GM12878 (cell line): ENCODE measurements around the gene SPN. TPM values are rescaled to one million over a fixed set of nuclear protein-coding genes. Genes with fewer than 3 reads are reported as not detected.

ENCODE experiments used
- CTCF ChIP-seq, 3 experiments: IDR thresholded peaks in 2 of 3; conservative IDR thresholded peaks in 1 of 3; 2 replicates each; pipeline ENCODE4 v1.5.1; 2011; ENCODE audit warnings: low read depth in 3 of 3, low read length in 3 of 3, mild to moderate bottlenecking in 3 of 3, control low read depth in 2 of 3, moderate library complexity in 2 of 3, inconsistent platforms in 1 of 3, mixed read lengths in 1 of 3; ENCODE audit not compliant: control insufficient read depth in 2 of 3, insufficient read depth in 1 of 3; ENCODE audit errors: extremely low read depth in 1 of 3
- IRF5 ChIP-seq: fragments of 450-650 bp; IDR thresholded peaks from 2 replicates; pipeline ENCODE4 v1.6.1; 2017; ENCODE audit warnings: borderline replicate concordance
- PBX3 ChIP-seq: IDR thresholded peaks from 2 replicates; pipeline ENCODE4 v1.6.1; 2011; ENCODE audit warnings: mild to moderate bottlenecking, low read depth, low read length, moderate library complexity; ENCODE audit not compliant: insufficient replicate concordance
- PRDM15 ChIP-seq: fragments of 450-650 bp; formaldehyde crosslinking; IDR thresholded peaks from 2 replicates; pipeline ENCODE4 v1.4.0; 2020; ENCODE audit warnings: mild to moderate bottlenecking, moderate library complexity
- RAD51 ChIP-seq: fragments of 450-650 bp; IDR thresholded peaks from 2 replicates; pipeline ENCODE4 v1.6.1; 2016; ENCODE audit warnings: moderate library complexity, mild to moderate bottlenecking, inconsistent platforms
- REST ChIP-seq: IDR thresholded peaks from 2 replicates; pipeline ENCODE4 v1.6.1; 2012; ENCODE audit warnings: mild to moderate bottlenecking, low read depth, low read length
- SMAD1 ChIP-seq: fragments of 450-650 bp; IDR thresholded peaks from 2 replicates; pipeline ENCODE4 v1.6.1; 2018; ENCODE audit warnings: mild to moderate bottlenecking, low read depth; ENCODE audit not compliant: partially characterized antibody
- YY1 ChIP-seq: IDR thresholded peaks from 2 replicates; pipeline ENCODE4 v1.6.1; 2011; ENCODE audit warnings: low read depth, mild to moderate bottlenecking, low read length
- ZBTB4 ChIP-seq: fragments of 450-650 bp; formaldehyde crosslinking; IDR thresholded peaks from 2 replicates; pipeline ENCODE4 v1.4.0; 2022; ENCODE audit warnings: mild to moderate bottlenecking, moderate library complexity
- ZNF384 ChIP-seq: IDR thresholded peaks from 2 replicates; pipeline ENCODE4 v1.6.1; 2012; ENCODE audit warnings: low read depth, mild to moderate bottlenecking, low read length, improper control_type of control experiment, borderline replicate concordance
- ZNF622 ChIP-seq: fragments of 450-650 bp; IDR thresholded peaks from 2 replicates; pipeline ENCODE4 v1.6.1; 2017; ENCODE audit warnings: mild to moderate bottlenecking, inconsistent platforms
- polyA plus RNA-seq, 11 experiments: library from polyadenylated mRNA; depleted of rRNA in 4 of 11; unstranded in 6 of 11; stranded (reverse) in 5 of 11; fragments of >200 nt; fragmentation: Nextera tagmentation in 4 of 11; fragmentation: Illumina TruSeq in 1 of 11; extraction: Ambion mirVana in 4 of 11; extraction: Trizol in 1 of 11; gene quantifications; 1 replicate in 1 of 11; 2 replicates in 10 of 11; pipeline versions ENCODE4 v1.2.1 to v1.2.3, GENCODE V29; 2011 to 2016; ENCODE audit warnings: inconsistent platforms in 2 of 11, missing spikeins in 2 of 11, low read depth in 1 of 11
- total RNA-seq, 4 experiments: library from RNA; depleted of rRNA in 3 of 4; stranded (reverse); fragments of >200 nt in 3 of 4; fragmentation: Illumina TruSeq in 1 of 4; extraction: Trizol in 1 of 4; gene quantifications; 2 replicates each; pipeline versions ENCODE4 v1.2.1 to v1.2.3, GENCODE V29; 2013 to 2021

SPN gene
- total and polyA plus RNA-seq, 10 of the 15 experiments (the other 5 are each of a cell fraction or from before 2014, with no cell fraction given), result 16.2 to 173 (median 92.7) TPM

- TF ChIP-seq IRF5 (no peak), PRDM15 (CRISPR knock-in tag) (no peak), ZNF384 (0 out of 2 replicates have a peak, but pooled peaks have one; percentile 35), REST (no peak), ZBTB4 (CRISPR knock-in tag) (no peak), RAD51 (0 out of 2 replicates have a peak, but pooled peaks have one; percentile 9), CTCF (IDR thresholded peaks at IDR 0.05 in 2 of 3, conservative IDR thresholded peaks at IDR 0.05 in 1 of 3; ENCODE audit: control insufficient read depth in 2 of 3, extremely low read depth in 1 of 3, insufficient read depth in 1 of 3, low read depth in 3 of 3, low read length in 3 of 3) (no peak), ZNF622 (no peak), YY1 (no peak), PBX3 (peak; percentile 82), SMAD1 (no peak)
These were observed 9.6 kb upstream of the SPN start (continued) for GRCh38 chr16:29653471-29653870.
